Measurements from ENCODE around the gene ZNF831.

Gene ZNF831

DNA sequence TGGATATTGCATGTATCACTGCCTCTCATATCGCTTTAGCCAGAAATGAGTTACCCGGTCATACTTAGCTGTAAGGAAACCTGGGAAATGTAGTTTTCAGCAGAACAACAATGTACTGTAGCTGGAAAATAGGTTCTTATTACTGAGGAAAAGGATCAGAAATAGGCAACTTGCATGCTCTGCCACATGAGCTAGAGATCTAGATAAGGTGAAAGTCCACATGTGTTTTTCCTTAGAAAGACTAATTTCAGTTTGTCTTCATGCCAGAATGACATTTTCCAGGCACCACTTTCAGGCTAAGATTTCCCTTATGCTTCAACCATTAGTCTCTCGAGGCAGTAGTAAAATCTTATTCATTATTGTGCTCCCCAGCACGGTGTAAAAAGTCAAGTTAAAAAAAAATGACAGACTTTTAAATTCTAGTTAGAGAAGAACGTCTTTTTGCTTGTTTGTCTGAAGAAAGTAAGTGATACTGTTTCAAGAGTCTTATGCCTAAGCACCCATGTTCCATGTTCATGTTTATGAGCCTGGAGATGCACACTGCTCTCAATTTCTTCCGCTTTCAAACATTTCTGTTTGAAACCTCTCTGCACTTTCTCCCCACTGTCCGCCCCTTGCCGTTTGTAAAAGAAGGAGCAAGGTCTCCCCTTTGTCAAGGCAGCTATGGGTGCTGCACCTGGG, 67.6 kb downstream of the ZNF831 start:
- no peaks in the 10 kb centered on the region for H3K27me3 ChIP-seq (ENCODE audit: insufficient read depth, low read depth, severe bottlenecking)
- no peaks in the 10 kb centered on the region for H3K9me3 ChIP-seq (ENCODE audit: severe bottlenecking)
- DNase-seq, result no peak
- TF ChIP-seq, protein P1, sequence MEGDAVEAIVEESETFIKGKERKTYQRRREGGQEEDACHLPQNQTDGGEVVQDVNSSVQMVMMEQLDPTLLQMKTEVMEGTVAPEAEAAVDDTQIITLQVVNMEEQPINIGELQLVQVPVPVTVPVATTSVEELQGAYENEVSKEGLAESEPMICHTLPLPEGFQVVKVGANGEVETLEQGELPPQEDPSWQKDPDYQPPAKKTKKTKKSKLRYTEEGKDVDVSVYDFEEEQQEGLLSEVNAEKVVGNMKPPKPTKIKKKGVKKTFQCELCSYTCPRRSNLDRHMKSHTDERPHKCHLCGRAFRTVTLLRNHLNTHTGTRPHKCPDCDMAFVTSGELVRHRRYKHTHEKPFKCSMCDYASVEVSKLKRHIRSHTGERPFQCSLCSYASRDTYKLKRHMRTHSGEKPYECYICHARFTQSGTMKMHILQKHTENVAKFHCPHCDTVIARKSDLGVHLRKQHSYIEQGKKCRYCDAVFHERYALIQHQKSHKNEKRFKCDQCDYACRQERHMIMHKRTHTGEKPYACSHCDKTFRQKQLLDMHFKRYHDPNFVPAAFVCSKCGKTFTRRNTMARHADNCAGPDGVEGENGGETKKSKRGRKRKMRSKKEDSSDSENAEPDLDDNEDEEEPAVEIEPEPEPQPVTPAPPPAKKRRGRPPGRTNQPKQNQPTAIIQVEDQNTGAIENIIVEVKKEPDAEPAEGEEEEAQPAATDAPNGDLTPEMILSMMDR (IDR thresholded peaks at IDR 0.05; ENCODE audit: low read depth, low read length), result no peak
- H3K4me3 ChIP-seq (ENCODE audit: low read depth, low read length), result no peak overlapping the region
- no peak overlapping the region for H3K27ac ChIP-seq
- no peaks in the 10 kb centered on the region for H3K36me3 ChIP-seq

DNA sequence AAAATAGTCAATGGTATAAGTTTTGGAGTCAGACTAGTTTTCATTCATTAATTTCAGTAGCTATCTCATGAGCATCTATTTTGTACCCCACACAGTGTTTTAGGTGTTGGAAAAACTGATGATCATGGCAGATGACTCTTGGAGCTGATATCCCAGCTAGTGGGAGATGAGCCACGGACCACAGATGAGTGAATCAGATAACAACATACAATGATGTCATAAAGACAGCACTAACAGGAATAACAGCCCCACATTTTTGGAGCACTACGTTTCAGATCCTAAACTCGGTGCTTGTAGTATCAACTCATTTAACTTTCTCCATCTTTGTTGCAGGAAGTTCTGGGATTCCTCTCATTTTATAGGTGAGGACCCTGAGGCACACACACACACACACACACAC, 69.0 kb downstream of the ZNF831 start:
- no peaks in the 10 kb centered on the region for H3K27me3 ChIP-seq (ENCODE audit: insufficient read depth, low read depth, severe bottlenecking)
- H3K4me3 ChIP-seq (ENCODE audit: low read depth, low read length), result no peak overlapping the region
- DNase-seq, result no peak
- H3K9me3 ChIP-seq (ENCODE audit: severe bottlenecking), result no peaks in the 10 kb centered on the region
- no peaks in the 10 kb centered on the region for H3K36me3 ChIP-seq
- TF ChIP-seq, protein P1 (IDR thresholded peaks at IDR 0.05; ENCODE audit: low read depth, low read length), result no peak
- H3K27ac ChIP-seq, result no peak overlapping the region

GRCh38 chr20:59235226-59235625, 71.6 kb downstream of the ZNF831 start:
- Histone ChIP-seq H3K4me3 (ENCODE audit: low read depth, low read length) (no peak overlapping the region), H3K27me3 (ENCODE audit: insufficient read depth, low read depth, severe bottlenecking) (no peaks in the 10 kb centered on the region), H3K9me3 (ENCODE audit: severe bottlenecking) (no peaks in the 10 kb centered on the region), H3K27ac (no peak overlapping the region), H3K36me3 (no peaks in the 10 kb centered on the region)
- TF ChIP-seq, protein P1 (IDR thresholded peaks at IDR 0.05; ENCODE audit: low read depth, low read length), result no peak
- DNase-seq, result no peak

GRCh38 chr20:59240006-59240405, 76.4 kb downstream of the ZNF831 start:
- TF ChIP-seq, protein P1 (IDR thresholded peaks at IDR 0.05; ENCODE audit: low read depth, low read length), result no peak
- H3K27me3 ChIP-seq (ENCODE audit: insufficient read depth, low read depth, severe bottlenecking), result no peaks in the 10 kb centered on the region
- no peak overlapping the region for H3K4me3 ChIP-seq (ENCODE audit: low read depth, low read length)

DNA sequence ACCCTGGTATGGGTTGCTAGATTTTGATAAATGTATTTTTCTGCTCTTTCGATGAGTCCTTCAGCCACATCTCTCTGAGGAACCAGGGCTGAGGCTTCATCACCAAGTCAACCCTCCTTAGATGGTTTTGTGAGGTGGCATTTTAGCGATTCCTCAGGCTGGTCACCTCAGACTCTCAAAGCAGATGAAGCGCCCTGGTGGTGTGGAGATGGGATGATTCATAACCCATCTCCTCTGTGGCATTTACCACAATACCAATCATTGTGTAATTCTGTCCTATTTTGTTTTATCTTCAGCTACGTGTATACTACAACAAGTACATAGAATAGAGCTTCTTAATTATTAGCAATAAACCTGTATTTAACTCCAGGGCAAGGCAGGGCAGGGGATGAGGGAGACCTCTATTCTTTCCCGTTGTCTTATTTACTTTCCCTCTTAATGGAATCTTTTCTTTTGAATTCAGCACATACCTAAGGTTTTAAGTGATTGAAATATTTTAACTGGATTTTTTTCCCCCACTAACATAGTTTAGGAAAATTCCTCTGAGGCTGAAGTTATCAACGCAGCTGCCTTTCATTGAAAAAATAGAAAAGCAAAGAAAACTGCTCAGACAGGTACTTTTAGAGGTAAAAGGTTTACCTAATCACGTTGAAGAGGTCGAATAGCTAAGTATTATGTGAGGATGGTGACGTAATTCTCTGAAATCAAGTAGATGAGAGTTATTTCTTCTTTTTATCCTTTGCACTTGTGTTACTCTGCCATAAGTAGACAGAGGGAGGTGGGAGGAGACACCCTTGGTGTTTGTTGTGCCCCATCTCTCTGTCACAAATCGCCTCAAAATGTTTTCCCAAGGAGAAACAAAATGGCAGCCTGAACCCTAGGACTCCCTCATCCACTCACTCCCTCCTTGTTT, 79.3 kb downstream of the ZNF831 start:
- no peak overlapping the region for H3K27ac ChIP-seq
- TF ChIP-seq, protein P1 (IDR thresholded peaks at IDR 0.05; ENCODE audit: low read depth, low read length), result no peak
- DNase-seq, result no peak
- no peak overlapping the region for H3K4me3 ChIP-seq (ENCODE audit: low read depth, low read length)
- no peaks in the 10 kb centered on the region for H3K36me3 ChIP-seq
- H3K27me3 ChIP-seq (ENCODE audit: insufficient read depth, low read depth, severe bottlenecking), result no peaks in the 10 kb centered on the region
- no peaks in the 10 kb centered on the region for H3K9me3 ChIP-seq (ENCODE audit: severe bottlenecking)

More at GRCh38 chr20:59240006-59240405, 76.4 kb downstream of the ZNF831 start:
- Histone ChIP-seq H3K36me3 (no peaks in the 10 kb centered on the region), H3K27ac (no peak overlapping the region), H3K9me3 (ENCODE audit: severe bottlenecking) (no peaks in the 10 kb centered on the region)
- no peak for DNase-seq

Data from WERI-Rb-1 (cell line).